Breast epithelium (tissue), 3 donors: ENCODE results near the gene GTF2I.

Experiments used
- CTCF ChIP-seq, 3 donors: fragments of 450-650 bp; IDR thresholded peaks; one replicate each; pipeline ENCODE4 v1.5.1; 2016 to 2017; ENCODE audit warnings: antibody characterized with exemption in 3 of 3, mild to moderate bottlenecking in 3 of 3, moderate library complexity in 3 of 3
- POLR2A ChIP-seq: fragments of 450-650 bp; IDR thresholded peaks from one replicate; pipeline ENCODE4 v1.6.1; 2016; ENCODE audit warnings: antibody characterized with exemption, mild to moderate bottlenecking, moderate library complexity

DNA sequence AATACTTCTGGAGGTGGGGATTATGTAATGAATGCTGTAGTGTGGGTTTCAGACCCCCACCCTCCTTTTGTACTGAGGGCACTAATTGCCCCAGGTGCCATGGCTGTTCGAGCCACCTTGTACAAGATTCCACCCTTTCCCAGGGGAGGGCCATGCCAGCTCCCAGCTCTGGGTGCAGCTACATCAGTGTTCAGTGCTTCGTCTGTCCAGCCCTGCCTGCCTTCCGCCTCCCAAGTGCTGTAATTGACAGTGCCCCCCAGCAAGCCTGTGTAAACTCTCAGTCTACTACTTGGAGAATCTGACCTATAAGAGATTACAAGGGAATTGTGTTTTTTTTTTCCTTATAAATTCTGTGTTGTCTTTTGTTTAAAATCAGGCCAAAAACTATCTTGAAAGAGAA lies 33.0 kb downstream of the GTF2I start:
- TF ChIP-seq CTCF (IDR thresholded peaks at IDR 0.05) = no peak
- no peak for TF ChIP-seq POLR2A
